SK-N-MC (cell line): ENCODE data around the gene RIMBP3C.

Experiments
- EZH2 ChIP-seq: fragments of 200-600 bp; sonication (generic); IDR thresholded peaks from one replicate; pipeline ENCODE4 v1.6.1; 2017; ENCODE audit warnings: antibody characterized with exemption
- FOXP2 ChIP-seq: optimal IDR thresholded peaks from 2 replicates; pipeline ENCODE3; 2011; ENCODE audit warnings: mild to moderate bottlenecking, moderate library complexity; ENCODE audit not compliant: insufficient read depth; ENCODE audit errors: extremely low read length, control extremely low read depth

DNA sequence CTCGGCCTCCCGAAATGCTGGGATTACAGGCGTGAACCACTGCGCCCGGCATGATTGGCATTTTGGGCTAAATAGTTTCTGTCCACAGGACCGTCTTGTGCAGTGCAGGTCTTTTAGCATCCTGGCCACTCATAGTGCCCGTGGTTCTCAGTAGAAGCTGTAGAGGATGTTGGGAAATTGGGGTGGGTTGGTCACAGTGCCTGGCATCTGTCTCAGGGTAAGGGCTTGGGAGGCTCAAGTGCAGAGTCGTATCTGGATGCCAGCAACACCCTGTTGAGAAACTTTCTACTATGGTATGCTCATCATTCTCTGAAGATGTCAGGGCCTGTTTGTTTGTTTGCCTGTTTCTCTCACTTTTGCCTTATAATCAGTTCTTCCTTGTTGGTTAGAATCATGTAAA, 38.1 kb upstream of the RIMBP3C start:
- no peak for TF ChIP-seq EZH2
- TF ChIP-seq FOXP2, result no peak
